Transverse colon (tissue), 4 donors: ENCODE measurements around the gene CPXM2. TPM values are rescaled to one million over a fixed set of nuclear protein-coding genes. Genes with fewer than 3 reads are reported as not detected.

Experiments used
- DNase-seq: peaks from one replicate; pipeline ENCODE4 v3.0.0-alpha.2; 2019
- H3K27ac ChIP-seq, 4 donors: fragments of 200-600 bp; sonication (generic); 2 replicates each; pipeline ENCODE4 v1.5.1; 2016 to 2018; ENCODE audit warnings: inconsistent platforms in 4 of 4
- H3K27me3 ChIP-seq: fragments of 200-600 bp; sonication (generic); 2 replicates; pipeline ENCODE4 v1.5.1; 2017; ENCODE audit warnings: inconsistent platforms
- H3K36me3 ChIP-seq, 4 donors: fragments of 200-600 bp; sonication (generic); 2 replicates each; pipeline ENCODE4 v1.5.1; 2017 to 2019; ENCODE audit warnings: inconsistent platforms in 4 of 4
- H3K4me1 ChIP-seq, 4 donors: fragments of 200-600 bp; sonication (generic); 2 replicates each; pipeline ENCODE4 v1.5.1; 2017 to 2020; ENCODE audit warnings: inconsistent platforms in 4 of 4
- H3K4me3 ChIP-seq, 4 donors: fragments of 200-600 bp; sonication (generic); 1 replicate in 1 of 4; 2 replicates in 3 of 4; pipeline versions ENCODE4 v1.5.1 to v1.6.1; 2017 to 2019; ENCODE audit warnings: inconsistent platforms in 4 of 4
- H3K9me3 ChIP-seq, 2 donors: fragments of 200-600 bp; sonication (generic); 2 replicates each; pipeline ENCODE4 v1.5.1; 2017 to 2019; ENCODE audit warnings: inconsistent platforms in 2 of 2
- EP300 ChIP-seq: sonication (generic); formaldehyde crosslinking; IDR thresholded peaks from one replicate; pipeline ENCODE4 v1.6.1; 2017; ENCODE audit warnings: antibody characterized with exemption, low read depth
- POLR2A ChIP-seq: fragments of 450-650 bp; IDR thresholded peaks from one replicate; pipeline ENCODE4 v1.6.1; 2016; ENCODE audit warnings: antibody characterized with exemption, mild to moderate bottlenecking, moderate library complexity
- POLR2AphosphoS5 ChIP-seq, 3 donors: sonication (generic); formaldehyde crosslinking; IDR thresholded peaks; one replicate each; pipeline ENCODE4 v1.6.1; 2016; ENCODE audit warnings: antibody characterized with exemption in 3 of 3
- WGBS, 2 donors: methylation state at CpG; one replicate each; pipeline ENCODE4 v1.1.5; 2018; ENCODE audit warnings: low coverage in 1 of 2; 5-methylcytosine and 5-hydroxymethylcytosine counted together
- in situ Hi-C, 4 donors: fragments of 200-750 bp; cut with MboI; loops; one replicate each; pipeline versions ENCODE4 v1.15.0 to v1.15.1; 2017; ENCODE audit warnings: low sequenced_read_pairs in 3 of 4, low pct_ligation_motif_present in 1 of 4, low pct_unique_long_range_greater_than_20kb in 1 of 4
- intact Hi-C: fragments of 100-400 bp; cut with DNase I; formaldehyde crosslinking; loops from one replicate; pipeline ENCODE4 v1.15.1; 2023; ENCODE audit warnings: low total_unique reads
- total RNA-seq, 4 donors: library from RNA; depleted of rRNA; stranded (reverse); fragments of >200 nt; gene quantifications; one replicate each; pipeline ENCODE4 v1.1.0, GENCODE V29; 2016
- TF ChIP-seq, protein P1 (sequence below), 5 experiments: fragments of 200-600 bp in 3 of 5; fragments of 450-650 bp in 2 of 5; sonication (generic) in 3 of 5; IDR thresholded peaks; 1 replicate in 2 of 5; 2 replicates in 3 of 5; pipeline ENCODE4 v1.5.1; 2016 to 2017; ENCODE audit warnings: antibody characterized with exemption in 5 of 5, inconsistent platforms in 3 of 5, mild to moderate bottlenecking in 2 of 5, moderate library complexity in 1 of 5

Gene CPXM2
- total RNA-seq, 4 donors from 2014 or later = 7.8 to 19.1 (median 13.0) TPM

DNA sequence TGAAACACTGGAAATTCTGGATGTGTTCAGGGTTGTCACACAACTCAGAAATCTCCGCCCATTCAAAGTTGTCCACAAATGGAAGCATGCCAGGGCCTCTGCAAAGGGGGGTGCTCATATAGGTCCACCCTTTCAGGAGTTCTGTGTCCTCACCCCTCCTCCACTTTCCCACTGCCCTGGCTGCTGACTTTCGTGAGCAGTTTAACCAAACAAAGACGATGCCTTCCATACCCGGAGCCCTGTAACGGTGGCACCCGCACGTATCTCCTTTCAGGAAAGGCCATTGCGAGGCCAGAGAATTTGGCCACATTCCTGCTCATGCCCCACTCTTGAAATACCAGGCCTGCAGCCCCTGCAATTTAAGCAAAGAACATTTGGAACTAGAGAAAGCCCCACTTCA lies 1.4 kb downstream of the CPXM2 start:
- TF ChIP-seq EP300 (no peak), POLR2AphosphoS5 (IDR thresholded peaks at IDR 0.05) (no peak), POLR2A (no peak)
- TF ChIP-seq, protein P1, sequence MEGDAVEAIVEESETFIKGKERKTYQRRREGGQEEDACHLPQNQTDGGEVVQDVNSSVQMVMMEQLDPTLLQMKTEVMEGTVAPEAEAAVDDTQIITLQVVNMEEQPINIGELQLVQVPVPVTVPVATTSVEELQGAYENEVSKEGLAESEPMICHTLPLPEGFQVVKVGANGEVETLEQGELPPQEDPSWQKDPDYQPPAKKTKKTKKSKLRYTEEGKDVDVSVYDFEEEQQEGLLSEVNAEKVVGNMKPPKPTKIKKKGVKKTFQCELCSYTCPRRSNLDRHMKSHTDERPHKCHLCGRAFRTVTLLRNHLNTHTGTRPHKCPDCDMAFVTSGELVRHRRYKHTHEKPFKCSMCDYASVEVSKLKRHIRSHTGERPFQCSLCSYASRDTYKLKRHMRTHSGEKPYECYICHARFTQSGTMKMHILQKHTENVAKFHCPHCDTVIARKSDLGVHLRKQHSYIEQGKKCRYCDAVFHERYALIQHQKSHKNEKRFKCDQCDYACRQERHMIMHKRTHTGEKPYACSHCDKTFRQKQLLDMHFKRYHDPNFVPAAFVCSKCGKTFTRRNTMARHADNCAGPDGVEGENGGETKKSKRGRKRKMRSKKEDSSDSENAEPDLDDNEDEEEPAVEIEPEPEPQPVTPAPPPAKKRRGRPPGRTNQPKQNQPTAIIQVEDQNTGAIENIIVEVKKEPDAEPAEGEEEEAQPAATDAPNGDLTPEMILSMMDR (IDR thresholded peaks at IDR 0.05) = no peak
- in situ Hi-C loops (no loop called here), intact Hi-C loops (no loop called here)
- H3K9me3 ChIP-seq = no peaks in the 10 kb centered on the region
- H3K4me1 ChIP-seq = peaks cover 0 to 14% (median 7%) of the 10 kb centered on the region in 4 donors
- H3K4me3 ChIP-seq = peak overlapping the region in 3 of 4 donors; percentile 46 to 56 (median 47)
- no peaks in the 10 kb centered on the region for H3K36me3 ChIP-seq
- DNase-seq = no peak
- whole genome bisulfite sequencing, 2 donors = 58% methylated on average over 8 of the region's 8 CpGs; no CpG with 5 or more reads in 1 of the 2 donors
- peaks cover 11% of the 10 kb centered on the region for H3K27me3 ChIP-seq
- peak overlapping the region; percentile 85 to 92 (median 87) for H3K27ac ChIP-seq

DNA sequence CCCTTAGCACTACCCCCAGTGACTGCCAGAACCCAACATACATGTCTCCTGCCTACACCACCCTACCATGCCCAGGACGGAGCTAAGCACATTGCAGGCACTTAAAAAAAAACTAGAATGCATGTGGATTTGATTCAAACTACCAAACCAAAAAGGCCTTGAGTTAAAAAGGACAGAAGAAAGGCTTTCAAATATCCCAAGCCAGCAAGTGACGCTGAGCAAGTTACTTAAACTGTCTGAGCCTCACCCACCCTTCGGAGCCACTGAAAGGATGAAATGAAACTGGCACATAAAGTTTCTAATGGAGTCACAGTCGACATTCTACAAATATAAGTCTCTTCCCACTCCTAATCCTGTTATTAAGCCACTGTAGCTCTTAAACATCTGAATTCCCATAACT lies 1.8 kb downstream of the CPXM2 start:
- no peaks in the 10 kb centered on the region for H3K9me3 ChIP-seq
- WGBS, 2 donors = 50 to 70% methylated on average over 3 to 4 of the region's 4 CpGs
- in situ Hi-C loops (no loop called here), intact Hi-C loops (loop anchor here (5.0 kb wide), 1 partner anchor 118 kb away; no protein-coding TSS in a partner anchor)
- peak overlapping the region in 3 of 4 donors; percentile 11 to 47 (median 46) for H3K4me3 ChIP-seq
- DNase-seq = no peak
- peaks cover 0 to 15% (median 7%) of the 10 kb centered on the region in 4 donors for H3K4me1 ChIP-seq
- H3K27me3 ChIP-seq = peaks cover 11% of the 10 kb centered on the region
- no peaks in the 10 kb centered on the region for H3K36me3 ChIP-seq
- H3K27ac ChIP-seq = peak overlapping the region; percentile 85 to 92 (median 87)
- TF ChIP-seq POLR2AphosphoS5 (IDR thresholded peaks at IDR 0.05) (no peak), EP300 (no peak), POLR2A (no peak)
- TF ChIP-seq, protein P1 (IDR thresholded peaks at IDR 0.05) = no peak

DNA sequence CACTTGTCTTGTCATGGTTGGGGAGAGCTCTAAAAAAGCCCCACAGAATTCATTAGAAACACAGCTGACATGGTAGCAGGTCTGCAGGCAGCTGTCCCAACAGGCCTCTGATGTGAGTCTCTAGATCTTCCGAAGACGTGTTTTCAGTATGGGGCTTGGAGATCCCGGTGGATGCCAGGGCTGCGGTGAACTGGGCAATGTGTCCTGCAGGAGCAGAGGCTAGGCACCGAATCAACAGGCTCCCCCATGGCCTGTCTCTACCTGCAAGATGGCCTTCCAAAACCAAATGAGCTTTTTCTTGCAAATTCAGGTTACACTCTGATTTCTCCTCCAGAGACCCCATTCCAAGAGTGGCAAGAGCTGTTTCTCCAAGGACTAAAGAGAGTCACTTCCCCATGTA lies 2.9 kb downstream of the CPXM2 start:
- no peak for DNase-seq
- peak overlapping the region; percentile 85 to 92 (median 87) for H3K27ac ChIP-seq
- WGBS, 2 donors = 85% methylated on average over 5 of the region's 5 CpGs; no CpG with 5 or more reads in 1 of the 2 donors
- no peak for TF ChIP-seq POLR2A
- TF ChIP-seq EP300 = no peak
- TF ChIP-seq, protein P1 (IDR thresholded peaks at IDR 0.05) = no peak
- TF ChIP-seq POLR2AphosphoS5 (IDR thresholded peaks at IDR 0.05) = no peak
- H3K4me1 ChIP-seq = peaks cover 0 to 17% (median 7%) of the 10 kb centered on the region in 4 donors
- in situ Hi-C loops (no loop called here), intact Hi-C loops (loop anchor here (5.0 kb wide), 1 partner anchor 116 kb away; no protein-coding TSS in a partner anchor)
- H3K4me3 ChIP-seq = no peak overlapping the region
- no peaks in the 10 kb centered on the region for H3K36me3 ChIP-seq
- peaks cover 11% of the 10 kb centered on the region for H3K27me3 ChIP-seq
- H3K9me3 ChIP-seq = no peaks in the 10 kb centered on the region

DNA sequence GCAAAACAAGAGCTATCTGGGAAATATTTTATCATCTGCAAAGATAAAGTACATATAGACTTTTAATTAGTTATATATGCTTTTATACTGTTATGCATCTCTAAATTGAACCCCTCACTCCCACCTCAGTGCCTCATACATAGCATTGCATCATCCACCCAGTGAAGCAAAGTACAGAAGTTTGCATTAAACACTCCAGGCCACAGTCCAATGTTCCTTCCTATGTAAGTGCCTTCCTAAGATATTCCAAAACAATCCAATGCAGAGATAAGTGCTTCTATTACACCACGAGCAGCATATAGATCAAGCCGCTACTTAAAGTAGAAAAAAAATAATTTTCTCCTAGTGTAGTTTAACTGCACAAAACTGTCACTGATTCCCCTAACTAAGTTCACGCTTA lies 3.4 kb downstream of the CPXM2 start:
- Histone ChIP-seq H3K4me1 (peaks cover 0 to 17% (median 7%) of the 10 kb centered on the region in 4 donors), H3K27ac (peak overlapping the region; percentile 85 to 92 (median 87)), H3K9me3 (no peaks in the 10 kb centered on the region), H3K36me3 (no peaks in the 10 kb centered on the region), H3K27me3 (peaks cover 11% of the 10 kb centered on the region), H3K4me3 (no peak overlapping the region)
- intact Hi-C loops (loop anchor here (5.0 kb wide), 1 partner anchor 116 kb away; no protein-coding TSS in a partner anchor), in situ Hi-C loops (no loop called here)
- WGBS, 2 donors = 69 to 73% methylated on average over 3 of the region's 3 CpGs
- DNase-seq = no peak
- TF ChIP-seq EP300 (no peak), POLR2A (no peak), POLR2AphosphoS5 (IDR thresholded peaks at IDR 0.05) (no peak)
- TF ChIP-seq, protein P1 (IDR thresholded peaks at IDR 0.05) = no peak
